ENCODE results near the gene RIMBP2.

Gene RIMBP2

GRCh38 chr12:130413909-130414308, 302.2 kb downstream of the RIMBP2 start:
- H3K27me3 ChIP-seq (ENCODE audit: insufficient read depth, poor library complexity, severe bottlenecking) = no peaks in the 10 kb centered on the region
- no peak for DNase-seq (ENCODE audit: low read depth in 1 of 2, low spot score in 1 of 2)

GRCh38 chr12:130412384-130412783, 303.7 kb downstream of the RIMBP2 start:
- no peak for TF ChIP-seq SPI1 (IDR thresholded peaks at IDR 0.05; ENCODE audit: borderline replicate concordance, low read depth)
- no peak for TF ChIP-seq POLR2AphosphoS5 (IDR thresholded peaks at IDR 0.05; ENCODE audit: low read depth)
- no peak for TF ChIP-seq CTCF (IDR thresholded peaks at IDR 0.05; ENCODE audit: insufficient read depth, low read length)
- no peak for TF ChIP-seq REST (IDR thresholded peaks at IDR 0.05; ENCODE audit: insufficient replicate concordance, low read depth)
- no peak for TF ChIP-seq GABPA (IDR thresholded peaks at IDR 0.05; ENCODE audit: low read depth)
- DNase-seq (ENCODE audit: low read depth in 1 of 2, low spot score in 1 of 2) = no peak
- H3K4me3 ChIP-seq (replicated peaks; ENCODE audit: insufficient read depth, low read length) = no peak overlapping the region

More at GRCh38 chr12:130413909-130414308, 302.2 kb downstream of the RIMBP2 start:
- no peak overlapping the region for H3K27ac ChIP-seq (replicated peaks)
- no peak overlapping the region for H3K4me3 ChIP-seq (replicated peaks; ENCODE audit: insufficient read depth, low read length)
- TF ChIP-seq SPI1 (IDR thresholded peaks at IDR 0.05; ENCODE audit: borderline replicate concordance, low read depth) (no peak), GABPA (IDR thresholded peaks at IDR 0.05; ENCODE audit: low read depth) (no peak), REST (IDR thresholded peaks at IDR 0.05; ENCODE audit: insufficient replicate concordance, low read depth) (no peak), CTCF (IDR thresholded peaks at IDR 0.05; ENCODE audit: insufficient read depth, low read length) (no peak), POLR2AphosphoS5 (IDR thresholded peaks at IDR 0.05; ENCODE audit: low read depth) (no peak)

GRCh38 chr12:130405332-130405731, 310.8 kb downstream of the RIMBP2 start:
- no peak overlapping the region for H3K4me3 ChIP-seq (replicated peaks; ENCODE audit: insufficient read depth, low read length)
- no peak for TF ChIP-seq REST (IDR thresholded peaks at IDR 0.05; ENCODE audit: insufficient replicate concordance, low read depth)
- no peak for DNase-seq (ENCODE audit: low read depth in 1 of 2, low spot score in 1 of 2)
- H3K27ac ChIP-seq (replicated peaks) = no peak overlapping the region
- no peaks in the 10 kb centered on the region for H3K27me3 ChIP-seq (ENCODE audit: insufficient read depth, poor library complexity, severe bottlenecking)

More at GRCh38 chr12:130412384-130412783, 303.7 kb downstream of the RIMBP2 start:
- no peak overlapping the region for H3K27ac ChIP-seq (replicated peaks)
- no peaks in the 10 kb centered on the region for H3K27me3 ChIP-seq (ENCODE audit: insufficient read depth, poor library complexity, severe bottlenecking)

GRCh38 chr12:130401703-130402102, 314.4 kb downstream of the RIMBP2 start:
- DNase-seq (ENCODE audit: low read depth in 1 of 2, low spot score in 1 of 2) = no peak
- TF ChIP-seq POLR2AphosphoS5 (IDR thresholded peaks at IDR 0.05; ENCODE audit: low read depth) (no peak), REST (IDR thresholded peaks at IDR 0.05; ENCODE audit: insufficient replicate concordance, low read depth) (no peak)
- H3K4me3 ChIP-seq (replicated peaks; ENCODE audit: insufficient read depth, low read length) = no peak overlapping the region
- no peaks in the 10 kb centered on the region for H3K27me3 ChIP-seq (ENCODE audit: insufficient read depth, poor library complexity, severe bottlenecking)
- no peak overlapping the region for H3K27ac ChIP-seq (replicated peaks)

All from HL-60 (cell line).